Ishikawa (cell line): ENCODE data around the gene RARA.

ENCODE experiments used
- EP300 ChIP-seq: IDR thresholded peaks from 2 replicates; pipeline ENCODE4 v1.6.1; 2012; ENCODE audit warnings: borderline replicate concordance
- FOXM1 ChIP-seq: IDR thresholded peaks from 2 replicates; pipeline ENCODE4 v1.6.1; 2012; ENCODE audit warnings: low read depth, borderline replicate concordance
- RAD21 ChIP-seq: IDR thresholded peaks from 2 replicates; pipeline ENCODE4 v1.6.1; 2012; ENCODE audit warnings: low read depth
- TAF1 ChIP-seq: IDR thresholded peaks from 2 replicates; pipeline ENCODE4 v1.6.1; 2012; ENCODE audit warnings: low read depth, mild to moderate bottlenecking
- TCF12 ChIP-seq: IDR thresholded peaks from 2 replicates; pipeline ENCODE4 v1.6.1; 2012; ENCODE audit warnings: low read depth
- TF ChIP-seq, protein P1 (sequence below): IDR thresholded peaks from 2 replicates; pipeline ENCODE4 v1.6.1; 2012
- TF ChIP-seq, protein P2 (sequence below): IDR thresholded peaks from 2 replicates; pipeline ENCODE4 v1.6.1; 2012
- TF ChIP-seq, protein P3 (sequence below): IDR thresholded peaks from 2 replicates; pipeline ENCODE4 v1.6.1; 2012; ENCODE audit warnings: low read depth, mild to moderate bottlenecking

DNA sequence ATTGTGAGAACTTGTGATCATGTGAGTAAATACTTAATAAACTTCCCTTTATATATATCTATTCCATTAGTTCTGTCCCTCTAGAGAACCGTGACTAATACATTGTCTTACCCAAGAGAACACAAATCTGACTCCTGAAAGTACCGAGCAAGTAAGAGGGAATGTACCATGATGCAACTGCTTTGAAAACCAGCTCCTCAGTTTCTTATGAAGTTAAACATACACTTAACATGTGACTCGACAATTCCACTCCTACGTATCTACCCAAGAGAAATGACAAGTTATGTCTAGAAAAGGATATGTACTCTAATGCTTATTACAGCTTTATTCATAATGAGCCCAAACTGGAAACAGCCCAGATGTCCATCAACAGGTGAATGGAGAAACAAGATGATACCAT lies 64.3 kb downstream of the RARA start:
- TF ChIP-seq, protein P1, sequence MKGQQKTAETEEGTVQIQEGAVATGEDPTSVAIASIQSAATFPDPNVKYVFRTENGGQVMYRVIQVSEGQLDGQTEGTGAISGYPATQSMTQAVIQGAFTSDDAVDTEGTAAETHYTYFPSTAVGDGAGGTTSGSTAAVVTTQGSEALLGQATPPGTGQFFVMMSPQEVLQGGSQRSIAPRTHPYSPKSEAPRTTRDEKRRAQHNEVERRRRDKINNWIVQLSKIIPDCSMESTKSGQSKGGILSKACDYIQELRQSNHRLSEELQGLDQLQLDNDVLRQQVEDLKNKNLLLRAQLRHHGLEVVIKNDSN = no peak
- TF ChIP-seq EP300 = no peak
- TF ChIP-seq RAD21 = no peak
- TF ChIP-seq, protein P2, sequence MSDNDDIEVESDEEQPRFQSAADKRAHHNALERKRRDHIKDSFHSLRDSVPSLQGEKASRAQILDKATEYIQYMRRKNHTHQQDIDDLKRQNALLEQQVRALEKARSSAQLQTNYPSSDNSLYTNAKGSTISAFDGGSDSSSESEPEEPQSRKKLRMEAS = no peak
- TF ChIP-seq, protein P3, sequence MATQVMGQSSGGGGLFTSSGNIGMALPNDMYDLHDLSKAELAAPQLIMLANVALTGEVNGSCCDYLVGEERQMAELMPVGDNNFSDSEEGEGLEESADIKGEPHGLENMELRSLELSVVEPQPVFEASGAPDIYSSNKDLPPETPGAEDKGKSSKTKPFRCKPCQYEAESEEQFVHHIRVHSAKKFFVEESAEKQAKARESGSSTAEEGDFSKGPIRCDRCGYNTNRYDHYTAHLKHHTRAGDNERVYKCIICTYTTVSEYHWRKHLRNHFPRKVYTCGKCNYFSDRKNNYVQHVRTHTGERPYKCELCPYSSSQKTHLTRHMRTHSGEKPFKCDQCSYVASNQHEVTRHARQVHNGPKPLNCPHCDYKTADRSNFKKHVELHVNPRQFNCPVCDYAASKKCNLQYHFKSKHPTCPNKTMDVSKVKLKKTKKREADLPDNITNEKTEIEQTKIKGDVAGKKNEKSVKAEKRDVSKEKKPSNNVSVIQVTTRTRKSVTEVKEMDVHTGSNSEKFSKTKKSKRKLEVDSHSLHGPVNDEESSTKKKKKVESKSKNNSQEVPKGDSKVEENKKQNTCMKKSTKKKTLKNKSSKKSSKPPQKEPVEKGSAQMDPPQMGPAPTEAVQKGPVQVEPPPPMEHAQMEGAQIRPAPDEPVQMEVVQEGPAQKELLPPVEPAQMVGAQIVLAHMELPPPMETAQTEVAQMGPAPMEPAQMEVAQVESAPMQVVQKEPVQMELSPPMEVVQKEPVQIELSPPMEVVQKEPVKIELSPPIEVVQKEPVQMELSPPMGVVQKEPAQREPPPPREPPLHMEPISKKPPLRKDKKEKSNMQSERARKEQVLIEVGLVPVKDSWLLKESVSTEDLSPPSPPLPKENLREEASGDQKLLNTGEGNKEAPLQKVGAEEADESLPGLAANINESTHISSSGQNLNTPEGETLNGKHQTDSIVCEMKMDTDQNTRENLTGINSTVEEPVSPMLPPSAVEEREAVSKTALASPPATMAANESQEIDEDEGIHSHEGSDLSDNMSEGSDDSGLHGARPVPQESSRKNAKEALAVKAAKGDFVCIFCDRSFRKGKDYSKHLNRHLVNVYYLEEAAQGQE = no peak
- no peak for TF ChIP-seq FOXM1
- TF ChIP-seq TCF12 = no peak
- TF ChIP-seq TAF1 = no peak
